Uterus (tissue), 4 donors: ENCODE results near the gene NUMA1. TPM values are rescaled to one million over a fixed set of nuclear protein-coding genes. Genes with fewer than 3 reads are reported as not detected.

Source experiments
- DNase-seq, 2 donors: peaks; one replicate each; pipeline ENCODE4 v3.0.0-alpha.2; 2019 to 2020
- H3K27ac ChIP-seq, 2 donors: fragments of 200-600 bp; sonication (generic); 1 replicate in 1 of 2; 2 replicates in 1 of 2; pipeline ENCODE4 v1.5.1; 2016 to 2018
- H3K27me3 ChIP-seq, 2 donors: fragments of 200-600 bp; sonication (generic); one replicate each; pipeline ENCODE4 v1.5.1; 2018 to 2019; ENCODE audit warnings: control low read depth in 1 of 2
- H3K36me3 ChIP-seq, 2 donors: fragments of 200-600 bp; sonication (generic); one replicate each; pipeline ENCODE4 v1.5.1; 2019; ENCODE audit warnings: control low read depth in 1 of 2
- H3K4me1 ChIP-seq, 2 donors: fragments of 200-600 bp; sonication (generic); one replicate each; pipeline ENCODE4 v1.5.1; 2018 to 2019; ENCODE audit warnings: control low read depth in 1 of 2
- H3K4me3 ChIP-seq, 2 donors: fragments of 200-600 bp; sonication (generic); 1 replicate in 1 of 2; 2 replicates in 1 of 2; pipeline ENCODE4 v1.5.1; 2018 to 2019; ENCODE audit warnings: mild to moderate bottlenecking in 1 of 2
- H3K9me3 ChIP-seq, 2 donors: fragments of 200-600 bp; sonication (generic); one replicate each; pipeline ENCODE4 v1.5.1; 2019; ENCODE audit warnings: control low read depth in 1 of 2
- POLR2A ChIP-seq, 2 donors: fragments of 450-650 bp; IDR thresholded peaks; one replicate each; pipeline ENCODE4 v1.6.1; 2016; ENCODE audit warnings: antibody characterized with exemption in 2 of 2, mild to moderate bottlenecking in 1 of 2, moderate library complexity in 1 of 2
- intact Hi-C: fragments of 100-400 bp; cut with DNase I; formaldehyde crosslinking; loops from one replicate; pipeline ENCODE4 v1.15.1; 2023; ENCODE audit warnings: low total_unique reads
- total RNA-seq, 4 donors: library from RNA; depleted of rRNA in 3 of 4; stranded (reverse); fragments of >200 nt in 3 of 4; gene quantifications; one replicate each; pipeline versions ENCODE4 v1.1.0 to v1.2.4, GENCODE V29; 2014 to 2023
- TF ChIP-seq, protein P1 (sequence below), 4 experiments: fragments of 200-600 bp in 2 of 4; fragments of 450-650 bp in 2 of 4; sonication (generic) in 2 of 4; IDR thresholded peaks; one replicate each; pipeline ENCODE4 v1.5.1; 2016 to 2019; ENCODE audit warnings: antibody characterized with exemption in 4 of 4, mild to moderate bottlenecking in 2 of 4, moderate library complexity in 1 of 4
- donor health status: DM: yes; HTN: yes; CAD: no.

The NUMA1 gene
- total RNA-seq, 4 donors from 2014 or later: 159 to 365 (median 303) TPM

- intact Hi-C loops: no loop called here
- Histone ChIP-seq H3K27me3 (no peaks in the 10 kb centered on the region), H3K4me1 (peaks cover 0 to 15% of the 10 kb centered on the region in 2 donors), H3K27ac (peak overlapping the region; percentile 21 to 39), H3K36me3 (no peaks in the 10 kb centered on the region), H3K4me3 (no peak overlapping the region), H3K9me3 (no peaks in the 10 kb centered on the region)
- DNase-seq: no peak
- TF ChIP-seq, protein P1, sequence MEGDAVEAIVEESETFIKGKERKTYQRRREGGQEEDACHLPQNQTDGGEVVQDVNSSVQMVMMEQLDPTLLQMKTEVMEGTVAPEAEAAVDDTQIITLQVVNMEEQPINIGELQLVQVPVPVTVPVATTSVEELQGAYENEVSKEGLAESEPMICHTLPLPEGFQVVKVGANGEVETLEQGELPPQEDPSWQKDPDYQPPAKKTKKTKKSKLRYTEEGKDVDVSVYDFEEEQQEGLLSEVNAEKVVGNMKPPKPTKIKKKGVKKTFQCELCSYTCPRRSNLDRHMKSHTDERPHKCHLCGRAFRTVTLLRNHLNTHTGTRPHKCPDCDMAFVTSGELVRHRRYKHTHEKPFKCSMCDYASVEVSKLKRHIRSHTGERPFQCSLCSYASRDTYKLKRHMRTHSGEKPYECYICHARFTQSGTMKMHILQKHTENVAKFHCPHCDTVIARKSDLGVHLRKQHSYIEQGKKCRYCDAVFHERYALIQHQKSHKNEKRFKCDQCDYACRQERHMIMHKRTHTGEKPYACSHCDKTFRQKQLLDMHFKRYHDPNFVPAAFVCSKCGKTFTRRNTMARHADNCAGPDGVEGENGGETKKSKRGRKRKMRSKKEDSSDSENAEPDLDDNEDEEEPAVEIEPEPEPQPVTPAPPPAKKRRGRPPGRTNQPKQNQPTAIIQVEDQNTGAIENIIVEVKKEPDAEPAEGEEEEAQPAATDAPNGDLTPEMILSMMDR (IDR thresholded peaks at IDR 0.05): no peak
- TF ChIP-seq POLR2A (IDR thresholded peaks at IDR 0.05): no peak
These were observed 68.2 kb downstream of the NUMA1 start for GRCh38 chr11:72012091-72012630.

GRCh38 chr11:72010529-72011233 lies 69.7 kb downstream of the NUMA1 start:
- Histone ChIP-seq H3K27ac (no peak overlapping the region), H3K9me3 (no peaks in the 10 kb centered on the region), H3K36me3 (no peaks in the 10 kb centered on the region), H3K27me3 (no peaks in the 10 kb centered on the region), H3K4me1 (peaks cover 0 to 15% of the 10 kb centered on the region in 2 donors), H3K4me3 (no peak overlapping the region)
- TF ChIP-seq, protein P1 (IDR thresholded peaks at IDR 0.05): no peak
- TF ChIP-seq POLR2A (IDR thresholded peaks at IDR 0.05): no peak
- intact Hi-C loops: no loop called here
- no peak for DNase-seq

DNA sequence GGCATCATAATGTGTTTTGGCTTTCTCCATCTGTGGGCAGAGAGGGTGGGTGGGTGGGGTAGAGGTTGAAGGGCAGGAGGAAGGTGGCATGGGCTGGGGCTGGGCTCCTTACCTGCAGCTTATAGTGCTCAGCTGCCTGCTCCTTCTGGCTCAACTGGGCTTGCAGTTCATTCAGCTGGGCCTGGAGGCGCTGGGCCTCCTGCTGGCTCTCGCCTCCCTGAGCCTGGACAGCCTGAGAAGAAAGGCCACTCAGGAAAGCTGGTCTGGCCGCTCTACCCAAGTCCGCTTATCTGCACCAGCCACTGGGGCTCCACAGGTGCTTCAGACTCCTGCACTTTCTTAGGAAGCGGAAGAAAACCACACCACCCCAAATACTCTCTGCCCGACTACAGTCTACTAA lies 71.2 kb downstream of the NUMA1 start:
- no peak overlapping the region for H3K4me3 ChIP-seq
- H3K4me1 ChIP-seq: peaks cover 0 to 9% of the 10 kb centered on the region in 2 donors
- intact Hi-C loops: no loop called here
- no peaks in the 10 kb centered on the region for H3K36me3 ChIP-seq
- no peak for DNase-seq
- TF ChIP-seq, protein P1 (IDR thresholded peaks at IDR 0.05): no peak
- TF ChIP-seq POLR2A (IDR thresholded peaks at IDR 0.05): no peak
- H3K27ac ChIP-seq: no peak overlapping the region
- H3K27me3 ChIP-seq: no peaks in the 10 kb centered on the region
- no peaks in the 10 kb centered on the region for H3K9me3 ChIP-seq

GRCh38 chr11:72008728-72009127 lies 71.6 kb downstream of the NUMA1 start:
- Histone ChIP-seq H3K4me1 (peaks cover 0 to 4% of the 10 kb centered on the region in 2 donors), H3K36me3 (no peaks in the 10 kb centered on the region), H3K9me3 (no peaks in the 10 kb centered on the region), H3K4me3 (no peak overlapping the region), H3K27me3 (no peaks in the 10 kb centered on the region), H3K27ac (no peak overlapping the region)
- intact Hi-C loops: no loop called here
- no peak for TF ChIP-seq POLR2A (IDR thresholded peaks at IDR 0.05)
- TF ChIP-seq, protein P1 (IDR thresholded peaks at IDR 0.05): no peak
- DNase-seq: no peak

- Histone ChIP-seq H3K27ac (no peak overlapping the region), H3K9me3 (no peaks in the 10 kb centered on the region), H3K27me3 (no peaks in the 10 kb centered on the region), H3K4me1 (no peaks in the 10 kb centered on the region), H3K4me3 (no peak overlapping the region), H3K36me3 (no peaks in the 10 kb centered on the region)
- no peak for DNase-seq
- TF ChIP-seq, protein P1 (IDR thresholded peaks at IDR 0.05): no peak
- no peak for TF ChIP-seq POLR2A (IDR thresholded peaks at IDR 0.05)
- intact Hi-C loops: no loop called here
These were observed 72.8 kb downstream of the NUMA1 start for GRCh38 chr11:72007587-72007986.
